Breast epithelium (tissue), 4 donors: ENCODE results near the gene CHD3. TPM values are rescaled to one million over a fixed set of nuclear protein-coding genes. Genes with fewer than 3 reads are reported as not detected.

ENCODE experiments used
- DNase-seq, 2 donors: peaks; one replicate each; pipeline ENCODE4 v3.0.0-alpha.2; 2019; ENCODE audit warnings: low spot score in 2 of 2
- H3K27ac ChIP-seq, 2 donors: fragments of 200-600 bp; sonication (generic) in 1 of 2; one replicate each; pipeline ENCODE4 v1.5.1; 2016 to 2019; ENCODE audit warnings: mild to moderate bottlenecking in 1 of 2
- H3K27me3 ChIP-seq, 2 donors: fragments of 200-600 bp; sonication (generic) in 1 of 2; one replicate each; pipeline versions ENCODE4 v1.5.1 to v1.6.0; 2017 to 2019; ENCODE audit warnings: control low read depth in 1 of 2, mild to moderate bottlenecking in 1 of 2
- H3K36me3 ChIP-seq: fragments of 200-600 bp; one replicate; pipeline ENCODE4 v1.5.1; 2019
- H3K4me1 ChIP-seq, 2 donors: fragments of 200-600 bp; sonication (generic); one replicate each; pipeline ENCODE4 v1.5.1; 2016 to 2019; ENCODE audit warnings: control low read depth in 1 of 2
- H3K4me3 ChIP-seq, 3 donors: fragments of 200-600 bp; sonication (generic); 1 replicate in 2 of 3; 2 replicates in 1 of 3; pipeline ENCODE4 v1.5.1; 2016 to 2019; ENCODE audit warnings: mild to moderate bottlenecking in 3 of 3, moderate library complexity in 2 of 3
- H3K9me3 ChIP-seq, 2 donors: fragments of 200-600 bp; sonication (generic) in 1 of 2; one replicate each; pipeline ENCODE4 v1.5.1; 2016 to 2019; ENCODE audit warnings: control low read depth in 1 of 2
- POLR2A ChIP-seq: fragments of 450-650 bp; IDR thresholded peaks from one replicate; pipeline ENCODE4 v1.6.1; 2016; ENCODE audit warnings: antibody characterized with exemption, mild to moderate bottlenecking, moderate library complexity
- POLR2AphosphoS5 ChIP-seq, 3 donors: sonication (generic); formaldehyde crosslinking; IDR thresholded peaks; one replicate each; pipeline ENCODE4 v1.6.1; 2017; ENCODE audit warnings: antibody characterized with exemption in 3 of 3
- intact Hi-C: fragments of 100-400 bp; cut with DNase I; formaldehyde crosslinking; loops from one replicate; pipeline ENCODE4 v1.15.1; 2023; ENCODE audit warnings: low total_unique reads
- total RNA-seq, 3 donors: library from RNA; depleted of rRNA; stranded (reverse); fragments of >200 nt; gene quantifications; one replicate each; pipeline ENCODE4 v1.1.0, GENCODE V29; 2016
- TF ChIP-seq, protein P1 (sequence below), 3 donors: fragments of 450-650 bp; IDR thresholded peaks; one replicate each; pipeline ENCODE4 v1.5.1; 2016 to 2017; ENCODE audit warnings: antibody characterized with exemption in 3 of 3, mild to moderate bottlenecking in 3 of 3, moderate library complexity in 3 of 3

The CHD3 gene
- total RNA-seq, 3 donors from 2014 or later: 47.5 to 99.0 (median 90.0) TPM

DNA sequence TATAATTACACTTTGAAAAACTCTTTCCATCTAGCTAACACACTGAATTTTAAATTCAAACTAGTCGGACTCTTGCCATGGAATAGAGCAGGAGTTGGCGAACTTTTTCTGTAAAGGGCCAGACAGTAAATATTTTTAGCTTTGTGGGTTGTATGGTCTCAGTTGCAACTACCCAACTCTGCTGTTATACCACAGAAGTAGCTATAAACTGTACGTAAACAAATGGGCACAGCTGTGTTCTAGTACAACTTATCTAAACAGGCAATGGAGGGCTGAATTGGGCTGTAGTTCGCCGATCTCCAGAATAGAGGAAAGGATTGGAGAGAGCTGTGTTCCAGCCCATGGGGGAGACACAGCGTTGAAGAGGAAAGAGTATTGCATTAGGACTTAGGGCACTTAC lies 52.2 kb downstream of the CHD3 start:
- no peak for TF ChIP-seq POLR2AphosphoS5 (IDR thresholded peaks at IDR 0.05)
- TF ChIP-seq, protein P1, sequence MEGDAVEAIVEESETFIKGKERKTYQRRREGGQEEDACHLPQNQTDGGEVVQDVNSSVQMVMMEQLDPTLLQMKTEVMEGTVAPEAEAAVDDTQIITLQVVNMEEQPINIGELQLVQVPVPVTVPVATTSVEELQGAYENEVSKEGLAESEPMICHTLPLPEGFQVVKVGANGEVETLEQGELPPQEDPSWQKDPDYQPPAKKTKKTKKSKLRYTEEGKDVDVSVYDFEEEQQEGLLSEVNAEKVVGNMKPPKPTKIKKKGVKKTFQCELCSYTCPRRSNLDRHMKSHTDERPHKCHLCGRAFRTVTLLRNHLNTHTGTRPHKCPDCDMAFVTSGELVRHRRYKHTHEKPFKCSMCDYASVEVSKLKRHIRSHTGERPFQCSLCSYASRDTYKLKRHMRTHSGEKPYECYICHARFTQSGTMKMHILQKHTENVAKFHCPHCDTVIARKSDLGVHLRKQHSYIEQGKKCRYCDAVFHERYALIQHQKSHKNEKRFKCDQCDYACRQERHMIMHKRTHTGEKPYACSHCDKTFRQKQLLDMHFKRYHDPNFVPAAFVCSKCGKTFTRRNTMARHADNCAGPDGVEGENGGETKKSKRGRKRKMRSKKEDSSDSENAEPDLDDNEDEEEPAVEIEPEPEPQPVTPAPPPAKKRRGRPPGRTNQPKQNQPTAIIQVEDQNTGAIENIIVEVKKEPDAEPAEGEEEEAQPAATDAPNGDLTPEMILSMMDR (IDR thresholded peaks at IDR 0.05): no peak
- TF ChIP-seq POLR2A: no peak
- Histone ChIP-seq H3K36me3 (peaks cover 11% of the 10 kb centered on the region), H3K27ac (no peak overlapping the region), H3K4me1 (no peaks in the 10 kb centered on the region), H3K9me3 (no peaks in the 10 kb centered on the region), H3K27me3 (no peaks in the 10 kb centered on the region), H3K4me3 (no peak overlapping the region)
- intact Hi-C loops: no loop called here
- no peak for DNase-seq

DNA sequence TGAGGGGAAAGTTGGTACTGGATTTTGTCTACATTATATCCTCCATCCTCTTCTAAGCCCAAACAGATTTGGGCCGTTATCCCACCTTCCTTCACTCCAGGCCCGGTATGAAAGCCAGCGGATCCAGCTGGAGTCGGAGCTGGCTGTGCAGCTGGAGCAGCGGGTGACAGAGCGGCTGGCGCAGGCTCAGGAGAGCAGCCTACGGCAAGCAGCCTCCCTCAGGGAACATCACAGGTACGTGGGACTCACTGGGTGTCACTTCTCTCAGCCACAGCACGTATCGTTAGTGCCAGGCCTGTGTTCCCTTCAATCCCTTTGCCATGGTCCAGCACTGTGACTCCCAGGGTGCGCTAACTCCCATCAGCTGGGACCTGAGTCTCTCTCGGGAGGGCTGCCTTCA lies 54.7 kb downstream of the CHD3 start:
- no peak for TF ChIP-seq POLR2AphosphoS5 (IDR thresholded peaks at IDR 0.05)
- TF ChIP-seq POLR2A: no peak
- TF ChIP-seq, protein P1 (IDR thresholded peaks at IDR 0.05): no peak
- H3K27ac ChIP-seq: no peak overlapping the region
- H3K4me1 ChIP-seq: no peaks in the 10 kb centered on the region
- H3K4me3 ChIP-seq: no peak overlapping the region
- H3K27me3 ChIP-seq: no peaks in the 10 kb centered on the region
- DNase-seq: no peak
- H3K36me3 ChIP-seq: peaks cover 11% of the 10 kb centered on the region
- intact Hi-C loops: no loop called here
- H3K9me3 ChIP-seq: no peaks in the 10 kb centered on the region

DNA sequence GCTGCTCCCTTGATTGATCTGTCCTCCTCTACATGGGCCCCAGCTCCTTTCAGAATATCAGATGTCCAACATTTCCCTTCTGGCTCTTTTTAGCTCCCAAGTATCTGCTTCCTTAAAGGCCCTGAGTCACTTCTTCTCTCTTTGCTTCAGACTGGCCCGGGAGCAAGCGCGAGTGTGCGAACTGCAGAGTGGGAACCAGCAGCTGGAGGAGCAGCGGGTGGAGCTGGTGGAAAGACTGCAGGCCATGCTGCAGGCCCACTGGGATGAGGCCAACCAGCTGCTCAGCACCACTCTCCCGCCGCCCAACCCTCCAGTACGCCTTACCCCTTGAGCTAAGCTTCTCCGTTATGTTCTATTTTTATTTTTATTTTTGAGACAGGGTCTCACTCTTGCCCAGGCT lies 55.7 kb downstream of the CHD3 start:
- H3K4me1 ChIP-seq: no peaks in the 10 kb centered on the region
- no peak overlapping the region for H3K4me3 ChIP-seq
- no peaks in the 10 kb centered on the region for H3K9me3 ChIP-seq
- intact Hi-C loops: no loop called here
- H3K27ac ChIP-seq: no peak overlapping the region
- peaks cover 11% of the 10 kb centered on the region for H3K36me3 ChIP-seq
- DNase-seq: no peak
- no peaks in the 10 kb centered on the region for H3K27me3 ChIP-seq
- TF ChIP-seq POLR2AphosphoS5 (IDR thresholded peaks at IDR 0.05) (no peak), POLR2A (no peak)
- TF ChIP-seq, protein P1 (IDR thresholded peaks at IDR 0.05): no peak

DNA sequence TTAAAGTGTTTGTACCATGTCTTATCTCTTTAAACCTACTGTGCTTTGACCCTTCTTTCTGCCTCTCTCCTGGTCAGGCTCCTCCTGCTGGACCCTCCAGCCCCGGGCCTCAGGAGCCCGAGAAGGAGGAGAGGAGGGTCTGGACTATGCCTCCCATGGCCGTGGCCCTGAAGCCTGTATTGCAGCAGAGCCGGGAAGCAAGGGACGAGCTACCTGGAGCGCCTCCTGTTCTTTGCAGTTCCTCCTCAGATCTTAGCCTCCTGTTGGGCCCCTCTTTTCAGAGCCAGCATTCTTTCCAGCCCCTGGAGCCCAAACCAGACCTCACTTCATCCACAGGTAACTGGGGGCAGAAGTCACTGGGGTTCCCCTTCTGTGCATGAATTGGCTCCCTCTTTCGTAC lies 57.1 kb downstream of the CHD3 start:
- H3K27me3 ChIP-seq: no peaks in the 10 kb centered on the region
- no peak overlapping the region for H3K27ac ChIP-seq
- intact Hi-C loops: loop anchor here (1.0 kb wide), 1 partner anchor 47 kb away; no protein-coding TSS in a partner anchor
- peaks cover 11% of the 10 kb centered on the region for H3K36me3 ChIP-seq
- no peak for DNase-seq
- no peaks in the 10 kb centered on the region for H3K4me1 ChIP-seq
- H3K9me3 ChIP-seq: no peaks in the 10 kb centered on the region
- TF ChIP-seq, protein P1 (IDR thresholded peaks at IDR 0.05): no peak
- no peak for TF ChIP-seq POLR2A
- no peak for TF ChIP-seq POLR2AphosphoS5 (IDR thresholded peaks at IDR 0.05)
- H3K4me3 ChIP-seq: no peak overlapping the region

DNA sequence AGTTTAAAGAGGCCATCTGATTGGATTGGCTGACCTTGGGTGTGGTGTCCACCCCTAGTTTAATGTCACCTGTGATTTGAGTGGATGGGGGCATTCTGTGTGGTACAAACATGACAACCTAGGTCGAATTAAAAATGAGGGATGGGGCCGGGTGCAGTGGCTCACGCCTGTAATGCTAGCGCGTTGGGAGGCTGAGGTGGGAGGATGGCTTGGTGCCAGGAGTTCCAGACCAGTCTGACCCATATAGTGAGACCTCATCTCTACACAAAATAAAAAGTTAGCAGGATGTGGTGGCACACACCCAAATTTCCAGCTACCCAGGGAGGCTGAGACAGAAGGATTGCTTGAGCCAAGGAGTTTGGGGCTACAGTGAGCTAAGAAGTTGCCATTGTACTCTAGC lies 57.9 kb downstream of the CHD3 start:
- intact Hi-C loops: loop anchor here (1.0 kb wide), 1 partner anchor 48 kb away; no protein-coding TSS in a partner anchor
- Histone ChIP-seq H3K4me1 (no peaks in the 10 kb centered on the region), H3K27ac (no peak overlapping the region), H3K4me3 (no peak overlapping the region), H3K36me3 (peaks cover 11% of the 10 kb centered on the region), H3K27me3 (no peaks in the 10 kb centered on the region), H3K9me3 (no peaks in the 10 kb centered on the region)
- DNase-seq: no peak
- TF ChIP-seq POLR2A (no peak), POLR2AphosphoS5 (IDR thresholded peaks at IDR 0.05) (no peak)
- TF ChIP-seq, protein P1 (IDR thresholded peaks at IDR 0.05): no peak
